ENCODE results near the gene RPS5.

RPS5 gene

GRCh38 chr19:58398087-58398486, 11.0 kb downstream of the RPS5 start:
- no peak overlapping the region for H3K4me3 ChIP-seq (ENCODE audit: low read depth, low read length)
- ChIA-PET POLR2A (no interaction called here), CTCF (no interaction called here)
- no peak for DNase-seq (ENCODE audit: low read depth, low spot score)
- TF ChIP-seq, protein P1, sequence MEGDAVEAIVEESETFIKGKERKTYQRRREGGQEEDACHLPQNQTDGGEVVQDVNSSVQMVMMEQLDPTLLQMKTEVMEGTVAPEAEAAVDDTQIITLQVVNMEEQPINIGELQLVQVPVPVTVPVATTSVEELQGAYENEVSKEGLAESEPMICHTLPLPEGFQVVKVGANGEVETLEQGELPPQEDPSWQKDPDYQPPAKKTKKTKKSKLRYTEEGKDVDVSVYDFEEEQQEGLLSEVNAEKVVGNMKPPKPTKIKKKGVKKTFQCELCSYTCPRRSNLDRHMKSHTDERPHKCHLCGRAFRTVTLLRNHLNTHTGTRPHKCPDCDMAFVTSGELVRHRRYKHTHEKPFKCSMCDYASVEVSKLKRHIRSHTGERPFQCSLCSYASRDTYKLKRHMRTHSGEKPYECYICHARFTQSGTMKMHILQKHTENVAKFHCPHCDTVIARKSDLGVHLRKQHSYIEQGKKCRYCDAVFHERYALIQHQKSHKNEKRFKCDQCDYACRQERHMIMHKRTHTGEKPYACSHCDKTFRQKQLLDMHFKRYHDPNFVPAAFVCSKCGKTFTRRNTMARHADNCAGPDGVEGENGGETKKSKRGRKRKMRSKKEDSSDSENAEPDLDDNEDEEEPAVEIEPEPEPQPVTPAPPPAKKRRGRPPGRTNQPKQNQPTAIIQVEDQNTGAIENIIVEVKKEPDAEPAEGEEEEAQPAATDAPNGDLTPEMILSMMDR (IDR thresholded peaks at IDR 0.05; ENCODE audit: insufficient read depth, low read length, missing control alignments): no peak

DNA sequence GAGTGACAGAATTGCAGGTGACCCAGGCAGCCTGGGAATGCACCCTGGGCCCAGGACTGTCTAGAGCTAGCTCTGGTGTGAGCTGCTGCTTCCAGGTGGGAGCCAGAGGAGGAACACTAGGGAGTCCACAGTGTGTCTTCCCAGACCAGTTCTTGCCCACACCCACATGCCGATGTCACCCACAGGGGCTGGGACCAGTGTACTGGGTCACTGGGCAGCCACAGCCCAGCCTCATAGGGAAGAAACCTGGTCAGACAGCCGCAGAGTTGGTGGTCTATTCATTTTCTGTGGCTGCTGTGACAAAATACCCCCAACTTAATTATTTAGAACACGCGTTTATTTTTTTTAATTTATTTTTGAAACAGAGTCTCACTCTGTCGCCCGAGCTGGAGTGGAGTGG, 11.5 kb downstream of the RPS5 start:
- DNase-seq (ENCODE audit: low read depth, low spot score): no peak
- ChIA-PET POLR2A (no interaction called here), CTCF (no interaction called here)
- no peak overlapping the region for H3K4me3 ChIP-seq (ENCODE audit: low read depth, low read length)
- TF ChIP-seq, protein P1 (IDR thresholded peaks at IDR 0.05; ENCODE audit: insufficient read depth, low read length, missing control alignments): no peak

DNA sequence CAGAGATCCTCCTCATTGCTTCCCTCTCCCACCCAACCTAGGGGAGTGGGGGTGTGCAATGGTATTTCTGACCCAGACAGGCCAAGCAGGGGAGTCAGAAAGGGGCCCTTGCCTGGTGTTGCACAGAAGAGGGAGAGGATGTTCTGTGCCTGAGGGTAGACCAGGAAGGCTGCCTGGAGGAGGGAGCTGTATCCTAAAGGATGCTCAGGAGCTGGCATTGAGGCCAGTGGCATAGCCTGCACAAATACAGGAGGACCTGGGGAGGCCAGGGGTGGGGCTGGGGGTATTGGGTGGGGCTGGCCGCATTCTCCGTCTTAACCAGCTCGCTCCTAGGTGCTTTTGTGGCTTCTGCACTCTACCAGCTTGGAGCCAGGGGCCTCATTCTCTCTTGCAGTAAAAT, 12.8 kb downstream of the RPS5 start:
- ChIA-PET POLR2A (no interaction called here), CTCF (no interaction called here)
- no peak for DNase-seq (ENCODE audit: low read depth, low spot score)
- no peak overlapping the region for H3K4me3 ChIP-seq (ENCODE audit: low read depth, low read length)
- TF ChIP-seq, protein P1 (IDR thresholded peaks at IDR 0.05; ENCODE audit: insufficient read depth, low read length, missing control alignments): no peak

- ChIA-PET POLR2A (no interaction called here), CTCF (no interaction called here)
- TF ChIP-seq, protein P1 (IDR thresholded peaks at IDR 0.05; ENCODE audit: insufficient read depth, low read length, missing control alignments): no peak
- peak overlapping the region; percentile 76 for H3K4me3 ChIP-seq (ENCODE audit: low read depth, low read length)
- DNase-seq (ENCODE audit: low read depth, low spot score): no peak
Measured at GRCh38 chr19:58400316-58400915, 13.3 kb downstream of the RPS5 start.

GRCh38 chr19:58400916-58401839, 14.1 kb downstream of the RPS5 start:
- POLR2A ChIA-PET: no interaction called here
- CTCF ChIA-PET: no interaction called here

More at GRCh38 chr19:58400916-58401839, 14.1 kb downstream of the RPS5 start:
- peak overlapping the region; percentile 79 for H3K4me3 ChIP-seq (ENCODE audit: low read depth, low read length)
- peak; percentile 94 for DNase-seq (ENCODE audit: low read depth, low spot score)
- TF ChIP-seq, protein P1 (IDR thresholded peaks at IDR 0.05; ENCODE audit: insufficient read depth, low read length, missing control alignments): no peak

All from AG04449 (cell line).